Tibial artery (tissue), 4 donors: ENCODE results near the gene AIFM2.

Experiments used
- DNase-seq, 2 donors: peaks; one replicate each; pipeline ENCODE4 v3.0.0-alpha.2; 2019
- H3K27ac ChIP-seq, 2 donors: fragments of 200-600 bp; sonication (generic) in 1 of 2; 1 replicate in 1 of 2; 2 replicates in 1 of 2; pipeline ENCODE4 v1.5.1; 2018 to 2019; ENCODE audit warnings: mild to moderate bottlenecking in 1 of 2
- H3K27me3 ChIP-seq, 2 donors: fragments of 200-600 bp; sonication (generic) in 1 of 2; one replicate each; pipeline versions ENCODE4 v1.5.1 to v1.6.0; 2016 to 2019
- H3K36me3 ChIP-seq, 3 donors: fragments of 200-600 bp; sonication (generic) in 2 of 3; one replicate each; pipeline ENCODE4 v1.5.1; 2016 to 2019; ENCODE audit warnings: mild to moderate bottlenecking in 2 of 3
- H3K4me1 ChIP-seq, 4 donors: fragments of 200-600 bp; sonication (generic) in 2 of 4; 1 replicate in 3 of 4; 2 replicates in 1 of 4; pipeline ENCODE4 v1.5.1; 2016 to 2019
- H3K4me3 ChIP-seq, 2 donors: fragments of 200-600 bp; sonication (generic) in 1 of 2; 1 replicate in 1 of 2; 2 replicates in 1 of 2; pipeline ENCODE4 v1.5.1; 2018 to 2019; ENCODE audit warnings: mild to moderate bottlenecking in 2 of 2
- H3K9me3 ChIP-seq, 3 donors: fragments of 200-600 bp; sonication (generic) in 1 of 3; one replicate each; pipeline ENCODE4 v1.5.1; 2016 to 2019
- CTCF ChIP-seq, 2 experiments: fragments of 200-600 bp in 1 of 2; fragments of 450-650 bp in 1 of 2; IDR thresholded peaks; one replicate each; pipeline ENCODE4 v1.5.1; 2017 to 2019; ENCODE audit warnings: antibody characterized with exemption in 2 of 2, mild to moderate bottlenecking in 1 of 2, moderate library complexity in 1 of 2
- intact Hi-C: fragments of 100-400 bp; cut with DNase I; formaldehyde crosslinking; loops from one replicate; pipeline ENCODE4 v1.15.0; 2023; ENCODE audit warnings: low total_unique reads

Gene AIFM2

GRCh38 chr10:70115948-70116682 lies 16.5 kb downstream of the AIFM2 start:
- Histone ChIP-seq H3K4me3 (no peak overlapping the region), H3K27me3 (no peaks in the 10 kb centered on the region), H3K4me1 (no peaks in the 10 kb centered on the region), H3K27ac (no peak overlapping the region), H3K9me3 (no peaks in the 10 kb centered on the region), H3K36me3 (peaks cover 52 to 89% (median 81%) of the 10 kb centered on the region in 3 donors)
- DNase-seq, result peak in 1 of 2 donors; percentile 51
- TF ChIP-seq CTCF (IDR thresholded peaks at IDR 0.05), result peak; percentile 81 to 82
- intact Hi-C loops, result no loop called here

- peaks cover 50 to 91% (median 72%) of the 10 kb centered on the region in 3 donors for H3K36me3 ChIP-seq
- no peak for DNase-seq
- no peak overlapping the region for H3K27ac ChIP-seq
- TF ChIP-seq CTCF (IDR thresholded peaks at IDR 0.05), result no peak
- intact Hi-C loops, result no loop called here
- no peaks in the 10 kb centered on the region for H3K27me3 ChIP-seq
- H3K4me1 ChIP-seq, result no peaks in the 10 kb centered on the region
- H3K9me3 ChIP-seq, result no peaks in the 10 kb centered on the region
- no peak overlapping the region for H3K4me3 ChIP-seq
Observed at GRCh38 chr10:70114902-70115301, 17.7 kb downstream of the AIFM2 start.

GRCh38 chr10:70112071-70112470 lies 20.6 kb downstream of the AIFM2 start:
- H3K27me3 ChIP-seq, result no peaks in the 10 kb centered on the region
- intact Hi-C loops, result no loop called here
- H3K36me3 ChIP-seq, result peaks cover 47 to 84% (median 60%) of the 10 kb centered on the region in 3 donors
- DNase-seq, result no peak
- no peak overlapping the region for H3K27ac ChIP-seq
- TF ChIP-seq CTCF (IDR thresholded peaks at IDR 0.05), result no peak
- H3K4me3 ChIP-seq, result no peak overlapping the region
- no peaks in the 10 kb centered on the region for H3K9me3 ChIP-seq
- H3K4me1 ChIP-seq, result no peaks in the 10 kb centered on the region

- intact Hi-C loops, result no loop called here
- no peaks in the 10 kb centered on the region for H3K4me1 ChIP-seq
- no peak overlapping the region for H3K27ac ChIP-seq
- no peak for TF ChIP-seq CTCF (IDR thresholded peaks at IDR 0.05)
- no peaks in the 10 kb centered on the region for H3K27me3 ChIP-seq
- H3K4me3 ChIP-seq, result no peak overlapping the region
- peaks cover 47 to 80% (median 58%) of the 10 kb centered on the region in 3 donors for H3K36me3 ChIP-seq
- H3K9me3 ChIP-seq, result no peaks in the 10 kb centered on the region
- DNase-seq, result no peak
Observed at GRCh38 chr10:70111496-70111895, 21.1 kb downstream of the AIFM2 start.

GRCh38 chr10:70109064-70109729 lies 23.4 kb downstream of the AIFM2 start:
- H3K4me1 ChIP-seq, result no peaks in the 10 kb centered on the region
- no peak for TF ChIP-seq CTCF (IDR thresholded peaks at IDR 0.05)
- H3K4me3 ChIP-seq, result no peak overlapping the region
- intact Hi-C loops, result no loop called here
- H3K27me3 ChIP-seq, result no peaks in the 10 kb centered on the region
- H3K9me3 ChIP-seq, result no peaks in the 10 kb centered on the region
- H3K36me3 ChIP-seq, result peaks cover 36 to 79% (median 44%) of the 10 kb centered on the region in 3 donors
- DNase-seq, result no peak
- H3K27ac ChIP-seq, result no peak overlapping the region
